Activated CD4-positive, alpha-beta T cell treated with anti-CD3 and anti-CD28 coated beads, Interleukin-2, amount 10 ng/mL, durations not matched to agents 7 days and 5 days (primary cell): ENCODE measurements around the gene PPEF1. TPM values are rescaled to one million over a fixed set of nuclear protein-coding genes. Genes with fewer than 3 reads are reported as not detected.

Experiments
- CTCF ChIA-PET: fragments of 350-600 bp; sonication (Branson Sonifier 250); formaldehyde crosslinking; loops from one replicate; lab custom pipeline; 2021; ENCODE audit warnings: antibody characterized with exemption; lab: Charles Lee
- POLR2A ChIA-PET: fragments of 350-600 bp; sonication (Branson Sonifier 250); formaldehyde crosslinking; loops from one replicate; lab custom pipeline; 2021; ENCODE audit warnings: antibody characterized with exemption; lab: Charles Lee
- DNase-seq: peaks from one replicate; pipeline ENCODE4 v3.0.0-alpha.2; 2020
- H3K27ac Mint-ChIP-seq: one replicate; pipeline ENCODE4 v1.8.0; 2021; ENCODE audit warnings: mild to moderate bottlenecking, moderate library complexity, mixed read lengths
- H3K27me3 Mint-ChIP-seq: one replicate; pipeline ENCODE4 v1.8.0; 2021; ENCODE audit warnings: mixed read lengths
- H3K36me3 Mint-ChIP-seq: one replicate; pipeline ENCODE4 v1.8.0; 2021; ENCODE audit warnings: low read depth, mixed read lengths
- H3K4me1 Mint-ChIP-seq: one replicate; pipeline ENCODE4 v1.8.0; 2021; ENCODE audit warnings: mixed read lengths
- H3K4me3 Mint-ChIP-seq: one replicate; pipeline ENCODE4 v1.8.0; 2021; ENCODE audit warnings: mild to moderate bottlenecking, moderate library complexity, mixed read lengths
- H3K9me3 Mint-ChIP-seq: one replicate; pipeline ENCODE4 v1.8.0; 2021; ENCODE audit warnings: mixed read lengths
- total RNA-seq, 2 experiments: library from RNA; stranded (reverse); gene quantifications; one replicate each; pipeline ENCODE4 v1.2.3, GENCODE V29; 2021

PPEF1 gene
- not detected for total RNA-seq

- no peaks in the 10 kb centered on the region for H3K27me3 Mint-ChIP-seq
- no peak within 1 kb of the TSS for H3K4me3 Mint-ChIP-seq
- DNase-seq: no peak
- ChIA-PET POLR2A (no interaction called here), CTCF (no interaction called here)
- no peaks in the 10 kb centered on the region for H3K4me1 Mint-ChIP-seq
- no peaks in the 10 kb centered on the region for H3K36me3 Mint-ChIP-seq
- H3K9me3 Mint-ChIP-seq: no peaks in the 10 kb centered on the region
- no peak within 1 kb of the TSS for H3K27ac Mint-ChIP-seq
Measured at GRCh38 chrX:18707426-18708049, at the start of gene PPEF1. Gene PPEF1 (plus strand): TSS chrX:18707645. CDS start chrX:18707781, 136 bp downstream.

DNA sequence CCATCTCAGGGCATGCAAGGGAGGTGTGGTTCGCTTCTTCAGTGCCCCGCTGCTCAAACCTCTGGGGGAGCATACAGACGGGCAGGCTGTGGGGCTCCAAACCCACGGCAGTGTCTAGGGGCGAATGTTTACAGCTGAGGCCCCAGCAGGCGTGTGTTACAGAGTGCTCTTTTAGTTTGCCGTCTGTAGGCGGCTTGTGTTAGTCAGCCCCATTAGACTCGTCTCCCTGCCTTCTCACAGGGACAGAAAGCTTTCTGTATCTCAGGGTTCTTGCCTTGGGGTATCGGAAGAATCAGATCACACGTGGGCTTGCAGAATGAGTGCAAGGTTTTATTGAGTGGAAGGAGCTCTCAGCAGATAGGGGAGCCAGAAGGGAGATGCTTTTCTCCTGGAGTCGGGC lies 46.2 kb upstream of the PPEF1 start:
- H3K27ac Mint-ChIP-seq: no peak overlapping the region
- ChIA-PET POLR2A (no interaction called here), CTCF (no interaction called here)
- H3K27me3 Mint-ChIP-seq: no peaks in the 10 kb centered on the region
- DNase-seq: no peak
- H3K4me3 Mint-ChIP-seq: no peak overlapping the region
- H3K4me1 Mint-ChIP-seq: no peaks in the 10 kb centered on the region
- peaks cover 2% of the 10 kb centered on the region for H3K9me3 Mint-ChIP-seq
- H3K36me3 Mint-ChIP-seq: no peaks in the 10 kb centered on the region

DNA sequence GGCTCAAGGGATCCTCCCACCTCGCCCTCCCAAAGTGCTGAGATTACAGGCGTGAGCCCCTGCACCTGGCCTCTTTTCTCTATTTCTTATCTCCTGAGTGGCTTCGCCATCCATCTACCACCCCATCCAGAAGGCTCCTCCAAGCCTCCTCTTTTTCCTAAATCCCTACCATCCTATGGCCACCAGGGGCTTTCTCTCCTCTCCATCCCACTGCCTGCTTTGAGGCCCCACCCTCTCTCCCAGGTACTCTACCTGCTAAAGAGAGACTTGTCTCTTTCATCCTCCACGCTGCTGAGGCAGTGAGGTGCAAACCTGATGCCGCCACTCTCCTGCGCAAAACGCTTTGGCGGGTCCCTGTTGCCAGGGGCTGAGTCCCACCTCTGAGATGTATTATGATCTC lies 42.5 kb upstream of the PPEF1 start:
- Mint-ChIP-seq H3K9me3 (peaks cover 2% of the 10 kb centered on the region), H3K27me3 (no peaks in the 10 kb centered on the region), H3K4me3 (no peak overlapping the region), H3K36me3 (no peaks in the 10 kb centered on the region), H3K27ac (no peak overlapping the region), H3K4me1 (peaks cover 8% of the 10 kb centered on the region)
- ChIA-PET POLR2A (no interaction called here), CTCF (interaction anchor here (1.5 kb wide), 1 partner anchor 24 kb away, joined by 4 read pairs; no protein-coding TSS in a partner anchor)
- DNase-seq: no peak

GRCh38 chrX:18666614-18667013 lies 40.8 kb upstream of the PPEF1 start:
- CTCF ChIA-PET: interaction anchor here (1.8 kb wide), 1 partner anchor 10 kb away, joined by 6 read pairs; no protein-coding TSS in a partner anchor

DNA sequence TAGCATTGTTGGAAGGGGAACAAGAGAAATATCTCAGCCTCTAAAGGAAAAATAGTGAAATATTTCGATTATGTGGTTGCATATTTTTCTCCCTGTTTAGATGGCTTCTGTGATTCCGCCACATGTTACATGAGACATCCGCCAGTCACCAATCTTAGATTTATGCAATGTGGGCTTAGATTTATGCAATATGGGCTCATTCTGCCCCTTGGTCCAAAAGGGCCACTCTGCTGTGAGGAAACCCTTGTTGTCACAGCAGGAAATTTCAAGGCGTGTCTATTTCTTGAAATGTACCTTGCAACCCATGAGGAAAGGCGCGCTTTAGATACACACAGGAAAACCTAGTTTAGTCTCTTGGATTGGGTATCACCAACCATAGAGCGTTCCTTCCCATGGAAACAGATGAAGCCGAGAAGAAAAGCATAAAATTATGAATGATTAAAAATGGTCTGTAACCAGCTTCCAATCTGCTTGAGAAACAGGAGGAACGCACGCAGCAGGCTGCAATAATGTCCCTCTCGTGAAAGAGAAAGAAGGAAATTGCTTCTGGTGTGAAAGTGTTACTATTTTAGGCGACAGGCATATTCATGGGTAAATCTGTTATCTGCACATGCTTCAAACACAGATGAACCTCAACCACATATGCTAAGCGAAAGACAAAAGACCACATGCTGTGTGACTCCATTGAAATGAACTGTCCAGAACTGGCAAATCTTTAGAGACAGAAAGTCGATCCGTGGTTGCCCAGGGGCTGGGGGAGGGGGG lies 39.2 kb upstream of the PPEF1 start:
- no peak overlapping the region for H3K27ac Mint-ChIP-seq

More at GRCh38 chrX:18666614-18667013, 40.8 kb upstream of the PPEF1 start:
- H3K9me3 Mint-ChIP-seq: peaks cover 2% of the 10 kb centered on the region
- H3K27ac Mint-ChIP-seq: no peak overlapping the region
- no peak for DNase-seq
- no peak overlapping the region for H3K4me3 Mint-ChIP-seq
- no peaks in the 10 kb centered on the region for H3K36me3 Mint-ChIP-seq
- H3K27me3 Mint-ChIP-seq: no peaks in the 10 kb centered on the region
- peaks cover 8% of the 10 kb centered on the region for H3K4me1 Mint-ChIP-seq
- POLR2A ChIA-PET: no interaction called here

DNA sequence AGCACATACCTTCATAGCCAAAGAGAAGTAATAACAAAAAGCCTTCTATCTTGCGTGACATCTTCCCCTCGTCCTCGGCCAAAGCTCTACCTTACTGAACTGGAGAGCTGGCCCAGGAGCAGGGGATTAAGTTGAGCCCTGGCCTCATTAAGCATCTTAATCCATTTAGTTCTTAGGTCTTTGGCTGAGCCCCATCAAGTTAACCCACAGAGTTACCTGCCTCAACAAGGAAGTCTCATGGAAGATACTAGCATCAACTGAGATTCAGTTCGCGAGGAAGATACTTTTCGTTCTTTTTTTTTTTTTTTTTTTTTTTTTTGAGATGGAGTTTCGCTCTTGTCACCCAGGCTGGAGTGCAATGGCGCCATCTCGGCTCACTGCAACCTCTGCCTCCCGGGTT lies 35.4 kb upstream of the PPEF1 start, which contains the start of gene RS1:
Gene RS1, minus strand, starts transcription at position 101 of the 400 bp plus-strand sequence. Its CDS starts 40 bp downstream, at position 61.
- peaks cover 12% of the 10 kb centered on the region for H3K4me1 Mint-ChIP-seq
- no peak for DNase-seq
- ChIA-PET POLR2A (no interaction called here), CTCF (interaction anchor here (0.6 kb wide), 1 partner anchor 300 kb away, joined by 4 read pairs; no protein-coding TSS in a partner anchor)
- H3K9me3 Mint-ChIP-seq: no peaks in the 10 kb centered on the region
- H3K36me3 Mint-ChIP-seq: no peaks in the 10 kb centered on the region
- H3K27me3 Mint-ChIP-seq: no peaks in the 10 kb centered on the region
- H3K27ac Mint-ChIP-seq: no peak within 1 kb of the TSS
- H3K4me3 Mint-ChIP-seq: no peak within 1 kb of the TSS

More for the DNA sequence above, 39.2 kb upstream of the PPEF1 start:
- peak overlapping the region; percentile 16 for H3K4me3 Mint-ChIP-seq
- ChIA-PET POLR2A (no interaction called here), CTCF (no interaction called here)
- H3K27me3 Mint-ChIP-seq: no peaks in the 10 kb centered on the region
- H3K4me1 Mint-ChIP-seq: peaks cover 8% of the 10 kb centered on the region
- no peak for DNase-seq
- no peaks in the 10 kb centered on the region for H3K36me3 Mint-ChIP-seq
- peaks cover 2% of the 10 kb centered on the region for H3K9me3 Mint-ChIP-seq

DNA sequence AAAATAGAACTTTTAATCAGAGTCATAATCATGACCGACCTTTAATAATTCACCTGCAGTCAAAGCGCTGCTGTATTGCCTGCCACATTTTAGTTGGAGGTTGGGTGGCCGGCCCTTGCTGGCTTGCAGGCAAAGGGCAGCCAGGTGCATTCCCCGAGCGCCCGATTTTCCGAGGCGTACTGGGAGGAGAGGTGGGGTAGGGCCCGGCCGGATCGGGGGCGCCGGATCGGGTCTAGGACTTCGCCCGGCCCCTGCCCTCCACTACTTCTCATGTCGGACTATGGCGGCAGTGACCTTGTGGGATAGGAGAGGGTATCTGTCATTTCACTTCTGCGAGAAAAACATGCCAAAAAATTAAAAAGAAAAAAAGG lies 33.0 kb upstream of the PPEF1 start:
- Mint-ChIP-seq H3K9me3 (no peaks in the 10 kb centered on the region), H3K27me3 (no peaks in the 10 kb centered on the region), H3K27ac (peak overlapping the region; percentile 86), H3K36me3 (no peaks in the 10 kb centered on the region), H3K4me3 (peak overlapping the region; percentile 71), H3K4me1 (peaks cover 7% of the 10 kb centered on the region)
- ChIA-PET POLR2A (no interaction called here), CTCF (no interaction called here)
- peak; percentile 7 for DNase-seq

- DNase-seq: peak; percentile 79
- CTCF ChIA-PET: no interaction called here
Measured at GRCh38 chrX:18674788-18675735, 32.4 kb upstream of the PPEF1 start.

DNA sequence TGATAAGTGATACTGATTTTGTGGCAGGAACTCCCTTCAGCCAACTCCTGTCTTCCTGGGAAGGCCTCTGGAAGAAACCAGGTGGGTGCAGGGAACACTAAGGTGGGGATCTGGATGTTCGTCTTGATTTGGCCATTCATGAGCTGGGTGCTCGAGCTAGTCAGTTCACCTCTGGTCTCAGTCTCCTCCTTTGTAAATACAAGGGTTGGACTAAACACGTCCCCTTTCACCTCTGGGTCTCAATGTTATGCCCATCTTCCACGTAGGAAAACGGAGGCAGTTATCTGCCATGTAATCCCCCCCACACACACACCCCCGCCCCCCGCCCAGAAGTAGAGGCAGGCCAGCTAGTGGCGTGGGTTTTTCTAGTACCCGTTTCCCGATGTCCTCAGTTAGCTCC lies 31.4 kb upstream of the PPEF1 start:
- CTCF ChIA-PET: interaction anchor here (0.9 to 1.3 kb wide), 2 partner anchors 48 to 153 kb away, joined by 3 to 7 read pairs; no protein-coding TSS in a partner anchor
- H3K36me3 Mint-ChIP-seq: no peaks in the 10 kb centered on the region
- peak overlapping the region; percentile 86 for H3K27ac Mint-ChIP-seq
- POLR2A ChIA-PET: no interaction called here
- H3K4me3 Mint-ChIP-seq: peak overlapping the region; percentile 63
- no peaks in the 10 kb centered on the region for H3K27me3 Mint-ChIP-seq
- H3K9me3 Mint-ChIP-seq: no peaks in the 10 kb centered on the region
- no peak for DNase-seq
- H3K4me1 Mint-ChIP-seq: peaks cover 7% of the 10 kb centered on the region

More at GRCh38 chrX:18674788-18675735, 32.4 kb upstream of the PPEF1 start:
- Mint-ChIP-seq H3K27ac (peak overlapping the region; percentile 86), H3K4me1 (peaks cover 7% of the 10 kb centered on the region), H3K4me3 (peak overlapping the region; percentile 71), H3K36me3 (no peaks in the 10 kb centered on the region), H3K9me3 (no peaks in the 10 kb centered on the region), H3K27me3 (no peaks in the 10 kb centered on the region)
- POLR2A ChIA-PET: no interaction called here

- H3K4me1 Mint-ChIP-seq: peaks cover 7% of the 10 kb centered on the region
- no peaks in the 10 kb centered on the region for H3K27me3 Mint-ChIP-seq
- no peak for DNase-seq
- CTCF ChIA-PET: interaction anchor here (0.9 to 1.3 kb wide), 2 partner anchors 48 to 153 kb away, joined by 3 to 7 read pairs; no protein-coding TSS in a partner anchor
- peak overlapping the region; percentile 41 for H3K27ac Mint-ChIP-seq
- no peak overlapping the region for H3K4me3 Mint-ChIP-seq
- POLR2A ChIA-PET: no interaction called here
- H3K9me3 Mint-ChIP-seq: no peaks in the 10 kb centered on the region
- H3K36me3 Mint-ChIP-seq: no peaks in the 10 kb centered on the region
Measured at GRCh38 chrX:18676470-18676869, 31.0 kb upstream of the PPEF1 start.

GRCh38 chrX:18677161-18677869 lies 30.1 kb upstream of the PPEF1 start:
- Mint-ChIP-seq H3K27ac (no peak overlapping the region), H3K36me3 (no peaks in the 10 kb centered on the region), H3K9me3 (no peaks in the 10 kb centered on the region), H3K27me3 (no peaks in the 10 kb centered on the region), H3K4me1 (peaks cover 7% of the 10 kb centered on the region), H3K4me3 (no peak overlapping the region)
- DNase-seq: no peak
- CTCF ChIA-PET: interaction anchor here (0.9 to 1.3 kb wide), 2 partner anchors 11 to 152 kb away, joined by 3 to 7 read pairs; no protein-coding TSS in a partner anchor
- POLR2A ChIA-PET: no interaction called here

- Mint-ChIP-seq H3K4me1 (peaks cover 3% of the 10 kb centered on the region), H3K4me3 (no peak overlapping the region), H3K27me3 (no peaks in the 10 kb centered on the region), H3K27ac (no peak overlapping the region), H3K9me3 (no peaks in the 10 kb centered on the region), H3K36me3 (no peaks in the 10 kb centered on the region)
- ChIA-PET CTCF (no interaction called here), POLR2A (no interaction called here)
- no peak for DNase-seq
Measured at GRCh38 chrX:18681996-18682395, 25.4 kb upstream of the PPEF1 start.
